GM12878 (cell line): ENCODE results near the gene LRSAM1. TPM values are rescaled to one million over a fixed set of nuclear protein-coding genes. Genes with fewer than 3 reads are reported as not detected.
A peak's percentile ranks its signal among the peaks of the same experiment; 100 is the strongest.

Experiments
- BHLHE40 ChIP-seq, 2 experiments: fragments of 450-650 bp in 1 of 2; IDR thresholded peaks; 2 replicates each; pipeline ENCODE4 v1.6.1; 2011 to 2017; ENCODE audit warnings: low read depth in 2 of 2, borderline replicate concordance in 1 of 2, improper control_type of control experiment in 1 of 2, low read length in 1 of 2, mild to moderate bottlenecking in 1 of 2
- CHD1 ChIP-seq: IDR thresholded peaks from 2 replicates; pipeline ENCODE4 v1.6.1; 2012; ENCODE audit warnings: low read depth, low read length, improper control_type of control experiment
- DPF2 ChIP-seq: fragments of 450-650 bp; IDR thresholded peaks from 2 replicates; pipeline ENCODE4 v1.6.1; 2017; ENCODE audit warnings: mild to moderate bottlenecking
- GATAD2B ChIP-seq: fragments of 450-650 bp; conservative IDR thresholded peaks from 2 replicates; pipeline ENCODE4 v1.6.1; 2017; ENCODE audit warnings: low read depth, mild to moderate bottlenecking, moderate library complexity
- LARP7 ChIP-seq: fragments of 450-650 bp; IDR thresholded peaks from 2 replicates; pipeline ENCODE4 v1.6.1; 2017; ENCODE audit warnings: mild to moderate bottlenecking
- MEF2B ChIP-seq: fragments of 450-650 bp; IDR thresholded peaks from 2 replicates; pipeline ENCODE4 v1.6.1; 2018; ENCODE audit warnings: mild to moderate bottlenecking, moderate library complexity; ENCODE audit not compliant: partially characterized antibody, poor library complexity, severe bottlenecking
- RAD51 ChIP-seq: fragments of 450-650 bp; IDR thresholded peaks from 2 replicates; pipeline ENCODE4 v1.6.1; 2016; ENCODE audit warnings: moderate library complexity, mild to moderate bottlenecking, inconsistent platforms
- SREBF2 ChIP-seq: IDR thresholded peaks from 2 replicates; pipeline ENCODE4 v1.6.1; 2012; ENCODE audit warnings: mild to moderate bottlenecking, low read length
- SRF ChIP-seq, 2 experiments: IDR thresholded peaks; 2 replicates each; pipeline ENCODE4 v1.6.1; 2011; ENCODE audit warnings: low read depth in 2 of 2, low read length in 2 of 2, mild to moderate bottlenecking in 1 of 2, moderate library complexity in 1 of 2
- TCF7 ChIP-seq: IDR thresholded peaks from 2 replicates; pipeline ENCODE4 v1.6.1; 2014; ENCODE audit warnings: antibody characterized with exemption, borderline replicate concordance
- ZBTB33 ChIP-seq: fragments of 450-650 bp; IDR thresholded peaks from 2 replicates; pipeline ENCODE4 v1.6.1; 2017; ENCODE audit warnings: mild to moderate bottlenecking
- ZNF274 ChIP-seq: IDR thresholded peaks from one replicate; pipeline ENCODE4 v1.8.0; 2011; ENCODE audit not compliant: insufficient read length, insufficient read depth
- ZNF687 ChIP-seq: fragments of 450-650 bp; IDR thresholded peaks from 2 replicates; pipeline ENCODE4 v1.6.1; 2017; ENCODE audit warnings: mild to moderate bottlenecking, moderate library complexity
- polyA plus RNA-seq, 11 experiments: library from polyadenylated mRNA; depleted of rRNA in 4 of 11; unstranded in 6 of 11; stranded (reverse) in 5 of 11; fragments of >200 nt; fragmentation: Nextera tagmentation in 4 of 11; fragmentation: Illumina TruSeq in 1 of 11; extraction: Ambion mirVana in 4 of 11; extraction: Trizol in 1 of 11; gene quantifications; 1 replicate in 1 of 11; 2 replicates in 10 of 11; pipeline versions ENCODE4 v1.2.1 to v1.2.3, GENCODE V29; 2011 to 2016; ENCODE audit warnings: inconsistent platforms in 2 of 11, missing spikeins in 2 of 11, low read depth in 1 of 11
- total RNA-seq, 4 experiments: library from RNA; depleted of rRNA in 3 of 4; stranded (reverse); fragments of >200 nt in 3 of 4; fragmentation: Illumina TruSeq in 1 of 4; extraction: Trizol in 1 of 4; gene quantifications; 2 replicates each; pipeline versions ENCODE4 v1.2.1 to v1.2.3, GENCODE V29; 2013 to 2021

LRSAM1 gene
- total and polyA plus RNA-seq, 10 of the 15 experiments (the other 5 are each of a cell fraction or from before 2014, with no cell fraction given) = 0.14 to 23.4 (median 11.7) TPM

GRCh38 chr9:127545196-127546124 is 94.2 kb downstream of the LRSAM1 start (continued):
- no peak for TF ChIP-seq CHD1
- 0 out of 2 replicates have a peak, but pooled peaks have one; percentile 5 for TF ChIP-seq LARP7
- TF ChIP-seq BHLHE40 (IDR thresholded peaks at IDR 0.05; ENCODE audit: borderline replicate concordance in 1 of 2, low read depth in 2 of 2, low read length in 1 of 2) = 0 out of 4 replicates have a peak, but pooled peaks of 1 of the 2 experiments have one; percentile 7
- peak; percentile 35; the same call in 1 of the 2 replicates for TF ChIP-seq DPF2
- no peak for TF ChIP-seq MEF2B
- TF ChIP-seq SRF (IDR thresholded peaks at IDR 0.05; ENCODE audit: low read depth in 2 of 2, low read length in 2 of 2) = no peak
- TF ChIP-seq RAD51 = no peak
- peak; percentile 85 for TF ChIP-seq ZBTB33
- no peak for TF ChIP-seq ZNF274
- no peak for TF ChIP-seq SREBF2
- TF ChIP-seq GATAD2B = peak; percentile 29; the same call in 1 of the 2 replicates
- no peak for TF ChIP-seq TCF7
- TF ChIP-seq ZNF687 = peak; percentile 66; the same call in 1 of the 2 replicates
